HepG2 (cell line): ENCODE data around the gene STK36.

ENCODE experiments used
- CTCF ChIP-seq: sonication (generic); formaldehyde crosslinking; IDR thresholded peaks from 2 replicates; pipeline ENCODE4 v1.5.0; 2020; ENCODE audit warnings: mild to moderate bottlenecking, missing genetic modification reagents, moderate library complexity
- HNF4G ChIP-seq, 2 experiments: sonication (generic) in 1 of 2; formaldehyde crosslinking in 1 of 2; IDR thresholded peaks; 2 replicates each; pipeline versions ENCODE4 v1.4.0 to v1.6.1; 2011 to 2020; ENCODE audit warnings: borderline replicate concordance in 2 of 2, low read depth in 2 of 2, mild to moderate bottlenecking in 2 of 2, low read length in 1 of 2, missing genetic modification reagents in 1 of 2, moderate library complexity in 1 of 2
- PRDM10 ChIP-seq: sonication (generic); formaldehyde crosslinking; IDR thresholded peaks from 2 replicates; pipeline ENCODE4 v1.4.0; 2020; ENCODE audit warnings: low read depth, missing genetic modification reagents
- SOX5 ChIP-seq: IDR thresholded peaks from 2 replicates; pipeline ENCODE4 v1.6.1; 2016; ENCODE audit warnings: borderline replicate concordance

GRCh38 chr2:218744615-218745014 lies 72.7 kb downstream of the STK36 start:
- TF ChIP-seq HNF4G (IDR thresholded peaks at IDR 0.05; ENCODE audit: borderline replicate concordance, low read depth, low read length): no peak
- no peak for TF ChIP-seq HNF4G (CRISPR knock-in tag; IDR thresholded peaks at IDR 0.05; ENCODE audit: borderline replicate concordance, low read depth)
- no peak for TF ChIP-seq CTCF (CRISPR knock-in tag)
- no peak for TF ChIP-seq PRDM10 (CRISPR knock-in tag)
- TF ChIP-seq SOX5 (CRISPR knock-in tag): no peak
